Nephron progenitor cell (in vitro differentiated cells): ENCODE measurements around the gene ARRB1.
A peak's percentile ranks its signal among the peaks of the same experiment; 100 is the strongest.

Experiments used
- DNase-seq: peaks from one replicate; pipeline ENCODE4 v3.0.0; 2021
- H3K27ac Mint-ChIP-seq: 2 replicates; pipeline ENCODE4 v1.8.0; 2021; ENCODE audit warnings: mild to moderate bottlenecking, moderate library complexity, mixed read lengths
- H3K27me3 Mint-ChIP-seq: 2 replicates; pipeline ENCODE4 v1.8.0; 2021; ENCODE audit warnings: mild to moderate bottlenecking, low read depth, mixed read lengths; ENCODE audit not compliant: poor library complexity
- H3K36me3 Mint-ChIP-seq: 2 replicates; pipeline ENCODE4 v1.8.0; 2021; ENCODE audit warnings: low read depth, mixed read lengths
- H3K4me1 Mint-ChIP-seq: 2 replicates; pipeline ENCODE4 v1.8.0; 2021; ENCODE audit warnings: mixed read lengths
- H3K4me3 Mint-ChIP-seq: 2 replicates; pipeline ENCODE4 v1.8.0; 2021; ENCODE audit warnings: mild to moderate bottlenecking, moderate library complexity, mixed read lengths
- H3K9me3 Mint-ChIP-seq: 2 replicates; pipeline ENCODE4 v1.8.0; 2021; ENCODE audit warnings: mild to moderate bottlenecking, moderate library complexity, mixed read lengths
- CTCF ChIP-seq: fragments of 200-600 bp; sonication (generic); IDR thresholded peaks from 2 replicates; pipeline ENCODE4 v1.5.0; 2021; ENCODE audit warnings: antibody characterized with exemption

ARRB1 gene

GRCh38 chr11:75330291-75330690 is 21.2 kb downstream of the ARRB1 start:
- H3K4me1 Mint-ChIP-seq = peaks cover 44% of the 10 kb centered on the region
- H3K9me3 Mint-ChIP-seq = peaks cover 11% of the 10 kb centered on the region
- peak overlapping the region; percentile 85 for H3K27ac Mint-ChIP-seq
- H3K27me3 Mint-ChIP-seq = peaks cover 3% of the 10 kb centered on the region
- peak overlapping the region; percentile 20 for H3K4me3 Mint-ChIP-seq
- TF ChIP-seq CTCF = no peak
- no peak for DNase-seq
- H3K36me3 Mint-ChIP-seq = peaks cover 10% of the 10 kb centered on the region

GRCh38 chr11:75328426-75329277 is 22.8 kb downstream of the ARRB1 start:
- H3K27me3 Mint-ChIP-seq = no peaks in the 10 kb centered on the region
- peaks cover 35% of the 10 kb centered on the region for H3K4me1 Mint-ChIP-seq
- TF ChIP-seq CTCF = peak; percentile 45
- peak; percentile 67 for DNase-seq
- H3K9me3 Mint-ChIP-seq = peaks cover 11% of the 10 kb centered on the region
- peak overlapping the region; percentile 28 for H3K27ac Mint-ChIP-seq
- H3K36me3 Mint-ChIP-seq = peaks cover 10% of the 10 kb centered on the region
- H3K4me3 Mint-ChIP-seq = no peak overlapping the region

GRCh38 chr11:75326439-75326810 is 25.0 kb downstream of the ARRB1 start:
- Mint-ChIP-seq H3K27me3 (peaks cover 3% of the 10 kb centered on the region), H3K9me3 (peaks cover 4% of the 10 kb centered on the region), H3K27ac (no peak overlapping the region), H3K4me3 (no peak overlapping the region), H3K4me1 (peaks cover 35% of the 10 kb centered on the region), H3K36me3 (peaks cover 2% of the 10 kb centered on the region)
- DNase-seq = no peak
- TF ChIP-seq CTCF = no peak

GRCh38 chr11:75325713-75326438 is 25.6 kb downstream of the ARRB1 start:
- peaks cover 35% of the 10 kb centered on the region for H3K4me1 Mint-ChIP-seq
- DNase-seq = no peak
- H3K36me3 Mint-ChIP-seq = no peaks in the 10 kb centered on the region
- no peaks in the 10 kb centered on the region for H3K9me3 Mint-ChIP-seq
- peaks cover 3% of the 10 kb centered on the region for H3K27me3 Mint-ChIP-seq
- no peak overlapping the region for H3K4me3 Mint-ChIP-seq
- TF ChIP-seq CTCF = no peak
- no peak overlapping the region for H3K27ac Mint-ChIP-seq

GRCh38 chr11:75324740-75325139 is 26.7 kb downstream of the ARRB1 start:
- peak overlapping the region; percentile 66 for H3K27ac Mint-ChIP-seq
- no peaks in the 10 kb centered on the region for H3K36me3 Mint-ChIP-seq
- no peak for TF ChIP-seq CTCF
- peaks cover 3% of the 10 kb centered on the region for H3K27me3 Mint-ChIP-seq
- peaks cover 26% of the 10 kb centered on the region for H3K4me1 Mint-ChIP-seq
- H3K4me3 Mint-ChIP-seq = no peak overlapping the region
- DNase-seq = no peak
- H3K9me3 Mint-ChIP-seq = no peaks in the 10 kb centered on the region
